ENCODE data around the gene PPP1R14B. TPM values are rescaled to one million over a fixed set of nuclear protein-coding genes. Genes with fewer than 3 reads are reported as not detected.

Gene PPP1R14B
- total RNA-seq, 1 donor from 2014 or later = 85.7 TPM

- no peak for TF ChIP-seq CTCF (IDR thresholded peaks at IDR 0.05)
- Histone ChIP-seq H3K4me3 (peak overlapping the region; percentile 61 to 77), H3K27ac (peak overlapping the region; percentile 88 to 89), H3K9me3 (no peaks in the 10 kb centered on the region), H3K4me1 (peaks cover 7 to 32% of the 10 kb centered on the region in 2 donors), H3K36me3 (peaks cover 7 to 13% of the 10 kb centered on the region in 2 donors), H3K27me3 (no peaks in the 10 kb centered on the region)
- peak in 1 of 2 donors; percentile 63 for DNase-seq (ENCODE audit: low spot score in 2 of 2)
- intact Hi-C loops (cut with DNase I) = loop anchor here (5.0 kb wide), 1 partner anchor 77 kb away; the partner anchor contains the start of gene CATSPERZ
Observed at GRCh38 chr11:64224891-64225607, 21.7 kb downstream of the PPP1R14B start.

- H3K9me3 ChIP-seq = no peaks in the 10 kb centered on the region
- no peak overlapping the region for H3K4me3 ChIP-seq
- H3K4me1 ChIP-seq = peaks cover 7 to 25% of the 10 kb centered on the region in 2 donors
- no peak for TF ChIP-seq CTCF (IDR thresholded peaks at IDR 0.05)
- H3K36me3 ChIP-seq = peaks cover 7 to 13% of the 10 kb centered on the region in 2 donors
- no peaks in the 10 kb centered on the region for H3K27me3 ChIP-seq
- H3K27ac ChIP-seq = peak overlapping the region in 1 of 2 donors; percentile 89
- intact Hi-C loops (cut with DNase I) = no loop called here
- DNase-seq (ENCODE audit: low spot score in 2 of 2) = no peak
Observed at GRCh38 chr11:64224151-64224890, 22.4 kb downstream of the PPP1R14B start.

- no peak for TF ChIP-seq CTCF (IDR thresholded peaks at IDR 0.05)
- intact Hi-C loops (cut with DNase I) = no loop called here
- H3K4me1 ChIP-seq = peaks cover 7 to 21% of the 10 kb centered on the region in 2 donors
- H3K27ac ChIP-seq = no peak overlapping the region
- no peak for DNase-seq (ENCODE audit: low spot score in 2 of 2)
- no peaks in the 10 kb centered on the region for H3K9me3 ChIP-seq
- no peak overlapping the region for H3K4me3 ChIP-seq
- no peaks in the 10 kb centered on the region for H3K27me3 ChIP-seq
- H3K36me3 ChIP-seq = peaks cover 7 to 13% of the 10 kb centered on the region in 2 donors
Observed at GRCh38 chr11:64223001-64223651, 23.6 kb downstream of the PPP1R14B start.

GRCh38 chr11:64222651-64223000 lies 24.1 kb downstream of the PPP1R14B start:
- TF ChIP-seq CTCF (IDR thresholded peaks at IDR 0.05) = no peak
- Histone ChIP-seq H3K4me3 (no peak overlapping the region), H3K4me1 (peaks cover 7 to 18% of the 10 kb centered on the region in 2 donors), H3K27me3 (no peaks in the 10 kb centered on the region), H3K36me3 (peaks cover 7 to 13% of the 10 kb centered on the region in 2 donors), H3K9me3 (no peaks in the 10 kb centered on the region), H3K27ac (no peak overlapping the region)
- no peak for DNase-seq (ENCODE audit: low spot score in 2 of 2)
- intact Hi-C loops (cut with DNase I) = no loop called here

GRCh38 chr11:64220798-64221197 lies 25.9 kb downstream of the PPP1R14B start:
- intact Hi-C loops (cut with DNase I) = no loop called here
- H3K4me3 ChIP-seq = no peak overlapping the region
- H3K27ac ChIP-seq = no peak overlapping the region
- peaks cover 7 to 13% of the 10 kb centered on the region in 2 donors for H3K36me3 ChIP-seq
- H3K9me3 ChIP-seq = no peaks in the 10 kb centered on the region
- TF ChIP-seq CTCF (IDR thresholded peaks at IDR 0.05) = no peak
- no peak for DNase-seq (ENCODE audit: low spot score in 2 of 2)
- H3K27me3 ChIP-seq = no peaks in the 10 kb centered on the region
- peaks cover 7 to 8% of the 10 kb centered on the region in 2 donors for H3K4me1 ChIP-seq
